Naive thymus-derived CD4-positive, alpha-beta T cell (primary cell): ENCODE data around the gene ZSCAN32. TPM values are rescaled to one million over a fixed set of nuclear protein-coding genes. Genes with fewer than 3 reads are reported as not detected.

Experiments used
- ATAC-seq: fragments of 150-1000 bp; cut with Tn5 transposase; 2 replicates; pipeline ENCODE4 v1.10.0; 2021; ENCODE audit warnings: mild to moderate bottlenecking, moderate library complexity
- CTCF ChIA-PET: fragments of 350-600 bp; sonication (Branson Sonifier 250); formaldehyde crosslinking; loops from one replicate; lab custom pipeline; 2021; ENCODE audit warnings: antibody characterized with exemption; lab: Charles Lee
- POLR2A ChIA-PET: fragments of 350-600 bp; sonication (Branson Sonifier 250); formaldehyde crosslinking; loops from one replicate; lab custom pipeline; 2021; ENCODE audit warnings: antibody characterized with exemption, inconsistent platforms; lab: Charles Lee
- DNase-seq, 9 donors: peaks; one replicate each; pipeline versions ENCODE4 v3.0.0 to v3.0.0-alpha.2; 2020 to 2022; ENCODE audit warnings: mixed read lengths in 1 of 9
- H3K27ac ChIP-seq: one replicate; pipeline ENCODE4 v1.7.0; 2013; ENCODE audit warnings: mild to moderate bottlenecking, low read depth, low read length, moderate library complexity
- H3K27me3 ChIP-seq, 2 donors: one replicate each; pipeline ENCODE4 v1.7.0; 2013; ENCODE audit warnings: low read length in 2 of 2, mild to moderate bottlenecking in 2 of 2, moderate library complexity in 2 of 2; ENCODE audit not compliant: control insufficient read depth in 2 of 2, insufficient read depth in 2 of 2
- H3K36me3 ChIP-seq, 3 experiments: 1 replicate in 2 of 3; 2 replicates in 1 of 3; pipeline ENCODE4 v1.7.0; 2013; ENCODE audit warnings: low read length in 3 of 3, mild to moderate bottlenecking in 3 of 3, moderate library complexity in 1 of 3; ENCODE audit not compliant: insufficient read depth in 3 of 3, control insufficient read depth in 2 of 3
- H3K4me1 ChIP-seq, 2 donors: one replicate each; pipeline ENCODE4 v1.7.0; 2013; ENCODE audit warnings: low read length in 2 of 2, mild to moderate bottlenecking in 2 of 2, moderate library complexity in 1 of 2; ENCODE audit not compliant: control insufficient read depth in 2 of 2, insufficient read depth in 2 of 2
- H3K4me3 ChIP-seq: 2 replicates; pipeline ENCODE4 v1.7.0; 2013; ENCODE audit warnings: mild to moderate bottlenecking, low read length
- H3K9me3 ChIP-seq, 3 experiments: 1 replicate in 2 of 3; 2 replicates in 1 of 3; pipeline ENCODE4 v1.7.0; 2013; ENCODE audit warnings: low read length in 3 of 3; ENCODE audit not compliant: control insufficient read depth in 2 of 3
- H3K27ac Mint-ChIP-seq, 9 donors: one replicate each; pipeline ENCODE4 v1.8.0; 2020 to 2022; ENCODE audit warnings: mixed read lengths in 9 of 9, mild to moderate bottlenecking in 8 of 9, moderate library complexity in 5 of 9, inconsistent platforms in 2 of 9
- H3K27me3 Mint-ChIP-seq, 5 donors: one replicate each; pipeline ENCODE4 v1.8.0; 2021 to 2022; ENCODE audit warnings: mixed read lengths in 5 of 5, mild to moderate bottlenecking in 1 of 5
- H3K36me3 Mint-ChIP-seq, 5 donors: one replicate each; pipeline ENCODE4 v1.8.0; 2020 to 2022; ENCODE audit warnings: mixed read lengths in 5 of 5, mild to moderate bottlenecking in 3 of 5, inconsistent platforms in 1 of 5
- H3K4me1 Mint-ChIP-seq, 7 donors: one replicate each; pipeline ENCODE4 v1.8.0; 2020 to 2022; ENCODE audit warnings: mixed read lengths in 7 of 7, mild to moderate bottlenecking in 3 of 7, inconsistent platforms in 1 of 7
- H3K4me3 Mint-ChIP-seq, 10 donors: one replicate each; pipeline ENCODE4 v1.8.0; 2020 to 2022; ENCODE audit warnings: mild to moderate bottlenecking in 10 of 10, mixed read lengths in 10 of 10, moderate library complexity in 6 of 10, inconsistent platforms in 2 of 10
- H3K9me3 Mint-ChIP-seq, 11 donors: one replicate each; pipeline ENCODE4 v1.8.0; 2020 to 2022; ENCODE audit warnings: mixed read lengths in 11 of 11, mild to moderate bottlenecking in 4 of 11, inconsistent platforms in 1 of 11, moderate library complexity in 1 of 11
- intact Hi-C, 2 donors: fragments of 100-400 bp; cut with micrococcal nuclease; formaldehyde crosslinking; loops; one replicate each; pipeline ENCODE4 v1.15.1; 2023
- polyA plus RNA-seq, 2 donors: library from polyadenylated mRNA; unstranded; fragments of 300-500 nt; fragmentation: Illumina TruSeq; gene quantifications; one replicate each; pipeline ENCODE4 v1.2.3, GENCODE V29; 2021
- total RNA-seq, 6 experiments: library from RNA in 5 of 6; stranded (reverse) in 5 of 6; gene quantifications; 1 replicate in 5 of 6; 2 replicates in 1 of 6; pipeline ENCODE4 v1.2.3 and lab custom pipeline; 2021 to 2026

Gene ZSCAN32
- total and polyA plus RNA-seq, 7 experiments from 2014 or later: 9.7 to 31.1 (median 19.0) TPM

- Mint-ChIP-seq H3K36me3 (peaks cover 7 to 19% (median 14%) of the 10 kb centered on the region in 5 donors), H3K9me3 (peaks cover 9 to 62% (median 41%) of the 10 kb centered on the region in 11 donors), H3K4me1 (peaks cover 0 to 19% (median 12%) of the 10 kb centered on the region in 7 donors), H3K27me3 (peaks cover 0 to 30% (median 21%) of the 10 kb centered on the region in 5 donors), H3K4me3 (peak overlapping the region; percentile 37 to 92 (median 84)), H3K27ac (peak overlapping the region; percentile 73 to 96 (median 91))
- POLR2A ChIA-PET: interaction anchor here (0.6 to 2.8 kb wide), 11 partner anchors 9 to 215 kb away, joined by 3 to 21 read pairs (median 3); partner anchors contain the start of genes NAA60, ZNF174, ZNF263 and ZNF597
- ATAC-seq: peak; percentile 93
- H3K27me3 ChIP-seq: no peaks in the 10 kb centered on the region
- intact Hi-C loops: loop anchor here in 1 of 2 donors (1.0 to 2.0 kb wide), 5 partner anchors 36 to 92 kb away; partner anchors contain the start of genes NAA60, TIGD7, ZNF174 and ZNF263
- peaks cover 0 to 11% (median 0%) of the 10 kb centered on the region in 3 experiments for H3K9me3 ChIP-seq
- CTCF ChIA-PET: no interaction called here
- H3K27ac ChIP-seq: peak overlapping the region; percentile 79
- H3K4me3 ChIP-seq: peak overlapping the region; percentile 70
- H3K36me3 ChIP-seq: no peaks in the 10 kb centered on the region
- DNase-seq: peak; percentile 50 to 92 (median 87)
- peaks cover 0 to 6% of the 10 kb centered on the region in 2 donors for H3K4me1 ChIP-seq
Measured at GRCh38 chr16:3364774-3365427, 35.9 kb downstream of the ZSCAN32 start.

- ATAC-seq (no peak), DNase-seq (no peak)
- Histone ChIP-seq H3K9me3 (peaks cover 0 to 11% (median 0%) of the 10 kb centered on the region in 3 experiments), H3K4me1 (peaks cover 0 to 6% of the 10 kb centered on the region in 2 donors), H3K27ac (no peak overlapping the region), H3K36me3 (no peaks in the 10 kb centered on the region), H3K27me3 (no peaks in the 10 kb centered on the region), H3K4me3 (no peak overlapping the region)
- H3K9me3 Mint-ChIP-seq: peaks cover 9 to 69% (median 42%) of the 10 kb centered on the region in 11 donors
- intact Hi-C loops: loop anchor here in 1 of 2 donors (2.0 kb wide), 2 partner anchors 81 to 93 kb away; partner anchors contain the start of gene ZNF263
- H3K27me3 Mint-ChIP-seq: peaks cover 0 to 38% (median 28%) of the 10 kb centered on the region in 5 donors
- peaks cover 0 to 19% (median 12%) of the 10 kb centered on the region in 7 donors for H3K4me1 Mint-ChIP-seq
- H3K4me3 Mint-ChIP-seq: peak overlapping the region in 3 of 10 donors; percentile 42 to 84 (median 47)
- H3K27ac Mint-ChIP-seq: peak overlapping the region in 1 of 9 donors; percentile 56
- ChIA-PET CTCF (no interaction called here), POLR2A (interaction anchor here (0.8 kb wide), 1 partner anchor 9 kb away, joined by 4 read pairs; no protein-coding TSS in a partner anchor)
- H3K36me3 Mint-ChIP-seq: peaks cover 7 to 16% (median 14%) of the 10 kb centered on the region in 5 donors
Measured at GRCh38 chr16:3363793-3364192, 37.0 kb downstream of the ZSCAN32 start.

GRCh38 chr16:3362931-3363330 lies 37.9 kb downstream of the ZSCAN32 start:
- POLR2A ChIA-PET: interaction anchor here (0.8 kb wide), 1 partner anchor 9 kb away, joined by 4 read pairs; no protein-coding TSS in a partner anchor
- peaks cover 0 to 19% (median 12%) of the 10 kb centered on the region in 7 donors for H3K4me1 Mint-ChIP-seq
- H3K4me3 ChIP-seq: no peak overlapping the region
- H3K27ac Mint-ChIP-seq: no peak overlapping the region
- no peak overlapping the region for H3K27ac ChIP-seq
- H3K27me3 ChIP-seq: no peaks in the 10 kb centered on the region
- ATAC-seq (no peak), DNase-seq (no peak)
- H3K4me1 ChIP-seq: peaks cover 0 to 6% of the 10 kb centered on the region in 2 donors
- H3K27me3 Mint-ChIP-seq: peaks cover 0 to 40% (median 29%) of the 10 kb centered on the region in 5 donors
- H3K36me3 ChIP-seq: no peaks in the 10 kb centered on the region
- CTCF ChIA-PET: no interaction called here
- peaks cover 7 to 16% (median 14%) of the 10 kb centered on the region in 5 donors for H3K36me3 Mint-ChIP-seq
- H3K4me3 Mint-ChIP-seq: peak overlapping the region in 1 of 10 donors; percentile 84
- peaks cover 9 to 70% (median 42%) of the 10 kb centered on the region in 11 donors for H3K9me3 Mint-ChIP-seq
- peaks cover 0 to 11% (median 0%) of the 10 kb centered on the region in 3 experiments for H3K9me3 ChIP-seq
- intact Hi-C loops: no loop called here

- H3K4me1 ChIP-seq: no peaks in the 10 kb centered on the region
- no peak for ATAC-seq
- peaks cover 0 to 10% (median 0%) of the 10 kb centered on the region in 3 experiments for H3K9me3 ChIP-seq
- no peak for DNase-seq
- CTCF ChIA-PET: no interaction called here
- Mint-ChIP-seq H3K4me1 (peaks cover 0 to 9% (median 5%) of the 10 kb centered on the region in 7 donors), H3K9me3 (peaks cover 8 to 55% (median 24%) of the 10 kb centered on the region in 11 donors), H3K27me3 (peaks cover 0 to 47% (median 34%) of the 10 kb centered on the region in 5 donors), H3K36me3 (peaks cover 8 to 34% (median 19%) of the 10 kb centered on the region in 5 donors), H3K4me3 (no peak overlapping the region), H3K27ac (no peak overlapping the region)
- H3K27ac ChIP-seq: no peak overlapping the region
- no peak overlapping the region for H3K4me3 ChIP-seq
- H3K36me3 ChIP-seq: no peaks in the 10 kb centered on the region
- H3K27me3 ChIP-seq: no peaks in the 10 kb centered on the region
- POLR2A ChIA-PET: no interaction called here
- intact Hi-C loops: no loop called here
Measured at GRCh38 chr16:3358871-3359270, 41.9 kb downstream of the ZSCAN32 start.

DNA sequence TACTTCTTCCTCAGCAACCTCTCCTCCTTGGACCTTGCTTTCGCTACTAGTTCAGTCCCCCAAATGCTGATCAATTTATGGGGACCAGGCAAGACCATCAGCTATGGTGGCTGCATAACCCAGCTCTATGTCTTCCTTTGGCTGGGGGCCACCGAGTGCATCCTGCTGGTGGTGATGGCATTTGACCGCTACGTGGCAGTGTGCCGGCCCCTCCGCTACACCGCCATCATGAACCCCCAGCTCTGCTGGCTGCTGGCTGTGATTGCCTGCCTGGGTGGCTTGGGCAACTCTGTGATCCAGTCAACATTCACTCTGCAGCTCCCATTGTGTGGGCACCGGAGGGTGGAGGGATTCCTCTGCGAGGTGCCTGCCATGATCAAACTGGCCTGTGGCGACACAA lies 44.7 kb downstream of the ZSCAN32 start:
- POLR2A ChIA-PET: no interaction called here
- peaks cover 0 to 29% (median 18%) of the 10 kb centered on the region in 5 donors for H3K27me3 Mint-ChIP-seq
- DNase-seq (no peak), ATAC-seq (no peak)
- Histone ChIP-seq H3K36me3 (no peaks in the 10 kb centered on the region), H3K9me3 (peaks cover 0 to 10% (median 0%) of the 10 kb centered on the region in 3 experiments), H3K27ac (no peak overlapping the region), H3K27me3 (no peaks in the 10 kb centered on the region), H3K4me3 (no peak overlapping the region), H3K4me1 (no peaks in the 10 kb centered on the region)
- H3K9me3 Mint-ChIP-seq: peaks cover 8 to 46% (median 14%) of the 10 kb centered on the region in 11 donors
- no peak overlapping the region for H3K4me3 Mint-ChIP-seq
- intact Hi-C loops: no loop called here
- H3K36me3 Mint-ChIP-seq: peaks cover 8 to 31% (median 20%) of the 10 kb centered on the region in 5 donors
- H3K27ac Mint-ChIP-seq: no peak overlapping the region
- peaks cover 0 to 14% (median 7%) of the 10 kb centered on the region in 7 donors for H3K4me1 Mint-ChIP-seq
- CTCF ChIA-PET: interaction anchor here (0.6 kb wide), 1 partner anchor 135 kb away, joined by 3 read pairs; no protein-coding TSS in a partner anchor

DNA sequence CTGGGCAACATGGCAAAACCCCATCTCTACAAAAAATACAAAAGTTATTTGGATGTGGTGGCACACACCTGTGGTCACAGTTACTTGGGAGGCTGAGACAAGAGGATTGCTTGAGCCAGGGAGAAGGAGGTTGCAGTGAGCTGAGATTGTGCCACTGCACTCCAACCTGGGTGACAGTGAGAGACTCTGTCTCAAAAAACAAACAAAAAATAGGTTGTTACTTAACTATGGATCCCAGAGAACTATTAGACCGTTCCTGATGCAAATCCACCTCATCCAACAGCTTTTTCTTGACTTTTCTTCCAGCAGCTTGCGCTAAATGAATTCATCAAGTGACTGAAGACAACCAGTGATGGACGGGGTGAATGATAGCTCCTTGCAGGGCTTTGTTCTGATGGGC lies 45.2 kb downstream of the ZSCAN32 start, which contains the start of gene OR2C1:
Gene OR2C1 (plus strand): TSS at position 301 of the 400 bp plus-strand sequence. CDS start 52 bp downstream, at position 353.
- ATAC-seq: no peak
- Histone ChIP-seq H3K27me3 (no peaks in the 10 kb centered on the region), H3K36me3 (no peaks in the 10 kb centered on the region), H3K4me1 (no peaks in the 10 kb centered on the region), H3K4me3 (no peak within 1 kb of the TSS), H3K9me3 (peaks cover 0 to 8% (median 0%) of the 10 kb centered on the region in 3 experiments), H3K27ac (no peak within 1 kb of the TSS)
- ChIA-PET POLR2A (no interaction called here), CTCF (no interaction called here)
- DNase-seq: no peak
- Mint-ChIP-seq H3K4me1 (peaks cover 0 to 14% (median 7%) of the 10 kb centered on the region in 7 donors), H3K27ac (no peak within 1 kb of the TSS), H3K27me3 (peaks cover 0 to 24% (median 13%) of the 10 kb centered on the region in 5 donors), H3K36me3 (peaks cover 8 to 31% (median 17%) of the 10 kb centered on the region in 5 donors), H3K9me3 (peaks cover 6 to 42% (median 11%) of the 10 kb centered on the region in 11 donors), H3K4me3 (no peak within 1 kb of the TSS)
- intact Hi-C loops: no loop called here
